Left lobe of liver (tissue), 2 donors: ENCODE results near the gene VEGFC. TPM values are rescaled to one million over a fixed set of nuclear protein-coding genes. Genes with fewer than 3 reads are reported as not detected.

Source experiments
- ATAC-seq: fragments of 200-7000 bp; cut with Tn5 transposase; one replicate; pipeline ENCODE4 v1.9.1; 2020; ENCODE audit warnings: mild to moderate bottlenecking, moderate library complexity
- DNase-seq: peaks from one replicate; pipeline ENCODE4 v3.0.0-alpha.2; 2020; ENCODE audit warnings: low spot score
- total RNA-seq: library from RNA; stranded (reverse); gene quantifications from one replicate; pipeline ENCODE4 v1.2.1, GENCODE V29; 2021
- donor health status: DM: no; HTN: no; CAD: no; lungs with moderate emphysema.
- donor health status: DM: no; HTN: yes; CAD: no.

The VEGFC gene
- total RNA-seq, 1 donor from 2014 or later: 1.5 TPM

DNA sequence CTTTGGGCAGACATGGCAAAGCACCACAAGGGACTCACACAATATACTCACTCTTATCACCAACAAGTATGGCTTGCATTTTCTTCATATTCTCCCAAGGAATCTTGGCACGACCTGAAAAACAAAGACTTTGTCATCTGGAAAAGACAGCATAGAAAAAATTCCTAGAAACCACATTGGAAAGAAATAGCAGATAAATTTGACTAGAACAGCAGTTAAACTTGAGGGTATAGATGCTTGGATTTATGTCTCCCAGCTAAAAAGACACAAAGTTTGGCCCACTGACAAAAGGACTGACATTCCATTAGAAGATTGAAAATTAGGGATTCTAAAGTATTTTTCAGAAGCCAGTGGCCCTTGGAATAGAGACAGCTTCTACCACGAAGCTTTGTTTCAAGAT lies 6.9 kb upstream of the VEGFC start:
- ATAC-seq (no peak), DNase-seq (no peak)

DNA sequence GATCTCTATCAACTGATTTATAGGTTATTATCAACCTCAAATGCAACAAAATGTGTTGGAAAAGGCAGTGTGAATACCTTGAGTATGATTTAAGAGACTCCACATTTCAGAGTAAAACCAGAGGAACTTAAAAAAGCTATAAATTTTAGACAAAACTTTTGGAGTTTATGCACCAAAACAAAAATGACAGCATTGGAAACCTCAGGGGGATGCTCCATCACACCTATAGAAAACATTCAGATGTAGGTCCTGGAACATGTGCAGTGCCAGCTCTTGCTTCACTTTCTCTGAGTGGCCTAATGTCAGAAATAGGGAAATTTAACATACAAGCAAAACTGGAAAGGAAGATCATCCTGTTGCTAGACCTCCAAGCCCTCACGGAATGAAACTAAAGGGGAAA lies 5.8 kb upstream of the VEGFC start:
- ATAC-seq (no peak), DNase-seq (no peak)

DNA sequence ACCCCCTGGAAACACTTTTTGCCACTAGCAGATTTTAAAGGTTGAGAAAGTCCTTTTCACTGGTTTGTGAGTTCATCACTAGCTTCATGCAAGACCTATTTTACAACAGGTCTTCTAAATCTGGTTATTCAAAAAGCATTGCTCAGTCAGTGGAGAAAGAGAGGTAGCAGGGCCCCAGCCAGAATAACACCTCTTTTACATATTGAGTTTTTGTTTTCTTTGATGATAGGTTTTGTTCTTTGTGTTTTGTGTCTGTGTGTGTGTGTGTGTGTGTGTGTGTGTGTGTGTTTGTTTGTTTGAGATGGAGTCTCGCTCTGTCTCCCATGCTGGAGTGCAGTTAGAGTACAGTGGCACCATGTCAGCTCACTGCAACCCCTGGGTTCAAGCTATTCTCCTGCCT lies 2.7 kb upstream of the VEGFC start:
- DNase-seq: no peak
- ATAC-seq: no peak

DNA sequence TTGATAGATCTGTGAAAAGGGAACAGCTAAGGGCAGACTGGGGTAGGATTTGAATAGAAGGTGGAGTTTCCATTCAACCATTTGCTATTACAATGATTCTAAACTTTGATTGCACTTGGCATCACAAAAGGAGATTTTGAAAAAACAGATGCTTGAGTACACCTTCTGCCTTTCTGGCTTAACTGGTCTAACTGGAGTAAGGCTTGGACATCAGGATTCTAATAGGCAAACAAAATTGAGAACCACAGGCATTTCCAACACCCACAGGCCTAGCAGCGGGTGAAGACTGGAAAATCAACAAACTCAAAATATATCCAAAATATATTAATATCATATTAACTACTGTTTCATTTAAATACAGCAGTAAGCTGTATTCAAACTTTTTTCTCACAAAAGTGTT lies 1.9 kb upstream of the VEGFC start:
- no peak for ATAC-seq
- DNase-seq: no peak

DNA sequence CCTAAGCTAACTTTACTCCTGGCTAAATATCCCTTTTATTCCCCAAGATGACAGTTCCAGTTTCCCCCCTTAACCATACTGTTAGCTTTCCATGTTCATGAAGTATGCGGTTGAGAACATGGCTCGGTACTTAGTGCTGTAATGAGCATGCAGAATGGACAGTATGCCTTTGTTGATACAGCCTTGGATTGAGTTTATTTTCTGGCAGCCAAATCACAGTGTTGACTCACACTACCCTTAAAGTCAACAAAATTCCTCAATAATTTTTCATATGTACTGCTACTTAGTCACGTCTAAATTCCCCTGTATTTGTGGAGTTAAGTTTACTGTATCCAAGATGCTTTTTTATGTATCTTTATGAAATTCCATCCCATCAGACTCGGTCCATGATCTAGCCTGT lies 1.4 kb upstream of the VEGFC start:
- DNase-seq (no peak), ATAC-seq (no peak)

DNA sequence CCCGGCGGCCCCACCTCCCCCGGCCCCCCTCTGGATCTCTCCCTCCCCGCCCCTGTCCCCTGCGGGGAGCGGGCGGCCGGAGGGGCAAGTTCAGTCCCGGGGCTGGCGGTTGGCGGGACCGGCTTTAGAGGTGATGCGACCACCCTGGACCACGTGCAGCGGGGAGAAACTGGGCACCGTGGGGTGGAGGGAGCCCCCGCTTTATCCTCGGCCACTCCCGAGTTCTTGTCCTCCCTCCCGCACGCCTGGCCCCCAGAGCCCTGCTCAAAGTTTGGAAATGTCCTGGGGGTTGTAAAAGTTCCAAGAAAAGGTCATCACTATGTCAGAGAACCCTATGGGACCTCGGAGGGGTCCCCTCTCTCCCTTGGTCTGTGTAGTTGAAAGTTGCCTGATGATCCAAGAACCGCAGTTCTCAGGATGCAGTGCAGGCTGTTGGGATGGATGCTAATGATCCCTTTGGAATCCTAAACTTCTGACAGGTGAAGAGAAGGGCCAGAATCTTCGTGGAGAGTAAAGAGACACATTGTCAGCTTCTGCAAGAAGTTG lies 411 bp upstream of the VEGFC start:
- ATAC-seq (no peak), DNase-seq (no peak)

DNA sequence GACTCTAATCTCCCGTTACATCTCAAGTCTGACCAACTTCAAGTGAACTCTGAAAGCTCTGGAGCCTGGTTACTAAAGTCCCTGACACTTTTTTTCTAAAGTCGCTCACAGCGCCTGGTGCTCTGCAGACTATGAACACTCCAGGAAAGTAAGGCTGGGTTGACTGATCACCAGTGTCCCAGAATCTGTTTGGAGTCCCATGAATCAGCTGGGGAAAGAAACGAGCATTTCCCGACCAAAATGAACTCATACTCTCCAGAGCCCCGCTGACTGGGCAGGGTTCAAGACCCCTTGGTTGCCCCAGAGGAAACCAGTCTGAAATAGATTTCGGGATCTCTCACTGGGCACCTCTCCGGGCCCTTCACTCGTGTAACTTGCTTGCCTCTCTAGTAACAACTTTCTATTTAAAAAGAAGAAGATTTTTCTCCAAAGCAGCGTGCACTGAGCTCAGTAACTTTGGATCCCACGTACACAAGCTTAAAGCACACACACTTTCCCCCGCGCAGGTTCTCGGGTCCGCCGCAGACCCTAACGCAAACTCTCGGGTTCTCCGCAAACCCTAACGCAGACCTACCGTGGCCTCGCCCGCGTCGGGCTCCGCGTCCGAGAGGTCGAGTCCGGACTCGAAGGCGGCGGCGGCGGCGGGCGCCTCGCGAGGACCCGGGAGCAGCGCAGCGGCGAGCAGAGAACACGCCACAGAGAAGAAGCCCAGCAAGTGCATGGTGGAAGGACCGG lies 964 bp downstream of the VEGFC start:
- no peak for DNase-seq

DNA sequence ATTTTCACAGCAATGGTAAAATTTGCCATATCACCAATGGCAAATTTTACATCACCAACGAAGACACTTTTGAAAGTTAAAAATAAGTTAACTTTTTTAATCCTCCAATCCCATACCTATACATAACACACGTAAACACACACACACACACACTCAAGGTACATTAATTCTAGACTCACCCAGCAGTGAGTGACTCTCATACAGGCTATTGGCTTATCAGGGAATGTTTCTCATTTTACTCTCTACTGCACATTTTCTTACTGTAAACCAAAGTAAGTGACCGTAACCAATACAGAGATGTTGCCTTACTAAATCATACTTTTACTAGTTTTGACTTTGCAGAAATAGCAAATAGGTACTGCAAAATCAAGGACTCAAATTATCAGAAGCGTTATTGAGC lies 2.3 kb downstream of the VEGFC start:
- ATAC-seq (no peak), DNase-seq (no peak)

More for the DNA sequence above, 964 bp downstream of the VEGFC start:
- ATAC-seq: peak; percentile 38

DNA sequence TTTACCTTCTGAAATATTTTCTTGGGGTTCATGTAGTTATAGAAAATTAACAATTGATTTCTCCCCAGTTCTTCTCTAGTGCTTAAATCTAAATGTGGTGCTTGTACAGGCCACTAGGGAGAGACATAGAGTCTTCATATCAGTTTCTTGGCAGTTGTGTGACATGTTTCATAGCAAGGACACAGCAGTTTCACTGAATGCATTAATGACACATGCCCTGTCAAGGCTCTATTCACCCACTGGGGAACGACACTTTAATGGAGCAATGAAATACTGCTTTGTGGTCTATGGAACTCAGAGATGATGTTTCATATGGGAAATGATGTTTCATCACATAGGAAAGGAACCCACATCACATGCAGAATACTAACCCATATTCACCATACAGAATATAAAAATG lies 2.8 kb downstream of the VEGFC start:
- no peak for DNase-seq
- ATAC-seq: peak; percentile 78

DNA sequence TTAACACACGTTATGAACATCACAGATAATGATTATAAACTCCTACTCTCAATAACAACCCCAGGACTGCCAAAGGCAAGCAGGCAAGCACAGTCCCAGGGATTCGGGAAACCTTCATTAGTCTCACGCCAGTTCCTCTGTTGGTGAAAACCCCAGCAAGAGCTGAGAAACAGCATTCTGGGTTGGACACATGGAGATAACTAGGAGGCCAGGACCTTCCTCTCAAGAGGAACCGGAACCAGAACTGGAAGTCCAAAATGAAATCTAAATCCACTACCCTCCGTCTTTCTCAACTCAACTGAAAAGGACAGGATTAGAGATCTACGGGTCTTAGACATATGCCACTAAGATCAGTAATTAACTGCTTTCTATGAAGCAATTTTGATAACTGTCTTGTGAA lies 3.8 kb downstream of the VEGFC start:
- no peak for ATAC-seq
- no peak for DNase-seq

DNA sequence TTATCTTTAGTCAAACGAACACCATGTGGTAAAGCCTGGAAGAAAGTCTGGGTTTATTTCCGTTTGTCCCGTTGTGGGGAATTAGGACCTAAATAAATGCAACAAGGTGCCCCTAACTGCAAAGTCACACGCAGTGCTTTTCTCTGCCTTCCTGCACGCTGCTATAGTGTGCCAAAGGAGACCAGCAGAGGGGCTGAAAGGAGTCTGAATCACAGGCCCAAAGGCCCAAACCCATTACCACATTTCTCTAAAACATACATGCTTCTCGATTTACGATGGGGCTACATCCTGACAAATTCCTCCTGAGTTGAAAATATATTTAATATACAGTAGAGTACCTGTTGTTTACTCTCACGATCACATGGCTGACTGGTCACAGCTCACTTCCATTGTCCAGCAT lies 4.5 kb downstream of the VEGFC start:
- ATAC-seq: no peak
- DNase-seq: no peak

DNA sequence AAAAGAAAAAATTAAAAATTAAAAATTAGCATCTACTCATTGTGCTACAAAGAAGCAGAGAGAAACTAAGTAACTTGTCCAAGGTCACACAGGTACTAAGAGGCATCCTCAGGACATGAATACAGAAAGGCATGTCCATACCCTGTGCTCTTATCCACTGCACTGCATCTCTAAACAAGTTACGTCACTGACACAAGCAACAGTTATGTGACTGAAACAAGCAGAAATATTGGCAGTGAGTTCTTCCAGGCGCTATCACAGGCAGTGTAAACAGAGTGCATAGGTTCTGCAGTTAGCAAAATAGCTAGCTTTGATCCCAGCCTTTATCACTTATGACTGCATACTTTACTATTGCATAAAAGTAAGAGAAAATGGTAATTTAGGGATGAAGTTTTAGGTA lies 7.9 kb downstream of the VEGFC start:
- ATAC-seq (no peak), DNase-seq (no peak)

DNA sequence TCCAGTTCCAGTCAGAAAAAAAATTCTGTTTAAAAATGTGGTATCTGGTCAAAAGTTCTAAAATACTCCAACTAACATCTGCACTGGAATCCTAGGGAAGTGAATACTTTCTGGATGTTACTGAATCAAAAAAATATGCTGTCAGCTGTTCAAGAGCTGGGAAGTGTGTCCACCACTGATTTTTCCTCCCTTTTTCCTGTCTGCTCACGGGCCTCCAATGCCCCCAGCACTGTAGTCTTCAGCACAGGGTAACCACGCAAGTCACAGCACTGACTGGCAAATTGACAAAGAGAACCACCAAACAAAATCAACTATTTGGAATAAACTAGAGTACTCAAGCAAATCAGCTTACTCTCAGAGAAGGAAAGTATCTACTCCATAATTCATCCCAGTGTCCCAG lies 9.9 kb downstream of the VEGFC start:
- no peak for ATAC-seq
- DNase-seq: no peak

DNA sequence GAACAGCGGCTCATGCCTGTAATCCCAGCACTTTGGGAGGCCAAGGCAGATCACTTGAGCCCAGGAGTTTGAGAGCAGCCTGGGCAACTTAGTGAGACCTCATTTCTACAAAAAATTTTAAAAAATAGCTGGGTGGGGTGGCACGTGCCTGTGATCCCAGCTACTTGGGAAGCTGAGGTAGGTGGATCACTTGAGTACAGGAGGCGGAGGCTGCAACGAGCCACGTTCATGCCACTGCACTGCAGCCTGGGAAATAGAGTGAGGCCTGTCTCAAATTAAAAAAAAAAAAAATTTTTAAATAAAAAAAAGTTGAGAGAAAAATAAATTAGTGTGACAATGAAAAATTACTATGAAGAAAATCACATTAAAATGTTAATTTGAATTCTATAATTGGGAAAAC lies 10.5 kb downstream of the VEGFC start:
- no peak for ATAC-seq
- no peak for DNase-seq

DNA sequence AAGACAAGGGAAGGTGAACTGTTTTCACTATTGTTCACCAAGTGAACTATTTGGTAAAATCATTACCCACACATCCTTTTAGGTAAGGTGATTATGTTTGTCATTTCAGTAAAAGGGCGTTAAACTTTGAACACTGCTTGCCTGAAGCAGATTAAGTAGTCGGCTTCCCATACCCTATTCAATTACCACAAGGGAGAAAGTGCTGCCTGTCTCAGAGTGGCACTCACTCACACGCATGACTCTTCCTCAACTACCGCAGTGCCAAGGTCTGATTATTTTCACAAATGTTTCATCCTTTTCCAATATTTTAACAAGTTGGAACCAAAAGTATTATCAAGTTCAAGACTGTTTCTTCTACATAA lies 11.0 kb downstream of the VEGFC start:
- ATAC-seq: no peak

DNA sequence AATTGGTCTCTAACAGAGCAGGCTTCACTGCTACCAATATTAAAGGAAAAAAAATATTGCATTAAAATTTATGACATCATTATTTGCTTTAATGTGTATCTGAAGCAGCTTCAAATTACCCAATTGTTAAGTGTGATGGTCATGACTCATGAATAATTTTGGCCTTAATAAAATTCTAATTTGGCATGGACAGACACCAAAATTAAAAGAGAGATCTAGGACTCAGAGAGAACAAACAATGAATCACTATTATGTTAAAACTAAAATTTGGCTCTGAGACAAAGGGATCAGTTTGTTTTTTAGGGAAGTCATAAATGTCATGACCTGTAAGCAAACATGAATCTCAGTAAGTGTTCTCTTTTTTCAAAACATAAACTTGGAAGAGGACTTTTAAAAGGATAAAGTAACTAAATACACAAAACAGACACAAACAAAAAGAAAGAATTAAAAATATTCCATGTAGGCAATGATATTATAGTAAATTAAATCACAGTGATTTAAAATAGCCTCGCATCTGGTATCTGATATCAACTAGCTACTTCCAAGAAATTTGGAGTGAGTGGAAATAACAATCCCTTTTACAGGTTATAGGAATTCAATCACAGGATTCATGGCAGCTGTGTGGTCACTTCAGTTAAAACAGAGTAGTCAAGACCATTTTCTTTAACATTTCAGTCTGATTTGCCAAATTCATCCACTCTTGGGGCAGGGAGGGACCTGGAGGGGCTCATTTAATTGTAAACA lies 11.6 kb downstream of the VEGFC start:
- ATAC-seq: no peak

More for the DNA sequence above, 11.0 kb downstream of the VEGFC start:
- no peak for DNase-seq

DNA sequence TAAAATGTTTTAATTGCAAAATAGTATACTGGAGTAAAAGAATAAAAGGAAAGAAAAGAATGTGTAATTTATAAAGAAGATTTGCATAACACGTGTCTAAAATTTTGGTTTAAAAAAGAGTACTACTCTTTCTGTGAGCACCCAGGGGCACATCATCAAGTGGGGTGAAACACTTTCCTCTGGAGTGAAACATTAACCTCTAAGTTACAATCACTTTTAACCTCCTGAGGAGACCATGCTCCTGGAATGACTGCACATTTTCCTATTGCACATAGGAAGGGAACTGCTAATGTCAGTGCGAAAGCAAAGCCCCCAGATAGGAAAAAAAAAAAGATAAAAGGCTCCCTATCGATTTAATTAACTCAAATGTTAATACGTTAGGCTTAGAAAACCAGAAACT lies 13.3 kb downstream of the VEGFC start:
- DNase-seq (no peak), ATAC-seq (no peak)

More for the DNA sequence above, 11.6 kb downstream of the VEGFC start:
- no peak for DNase-seq

DNA sequence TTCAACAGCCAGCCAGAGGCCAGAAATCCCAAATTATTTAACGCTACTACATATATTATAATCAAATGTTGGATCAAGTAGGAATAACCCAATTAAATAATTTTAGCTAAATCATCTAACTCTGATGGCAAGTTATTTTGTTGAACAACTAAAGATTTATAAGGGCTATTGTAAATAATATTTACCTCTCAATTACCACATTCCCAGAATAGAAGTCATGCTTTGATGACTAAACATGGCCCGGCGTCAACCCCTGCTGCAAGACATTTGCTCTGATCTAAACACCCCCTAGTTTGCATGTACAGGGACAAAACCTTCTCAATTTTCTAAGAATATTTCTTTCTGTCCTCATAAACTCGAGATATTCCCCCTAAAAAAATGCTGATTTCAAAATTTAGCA lies 14.2 kb downstream of the VEGFC start:
- no peak for ATAC-seq
- no peak for DNase-seq

DNA sequence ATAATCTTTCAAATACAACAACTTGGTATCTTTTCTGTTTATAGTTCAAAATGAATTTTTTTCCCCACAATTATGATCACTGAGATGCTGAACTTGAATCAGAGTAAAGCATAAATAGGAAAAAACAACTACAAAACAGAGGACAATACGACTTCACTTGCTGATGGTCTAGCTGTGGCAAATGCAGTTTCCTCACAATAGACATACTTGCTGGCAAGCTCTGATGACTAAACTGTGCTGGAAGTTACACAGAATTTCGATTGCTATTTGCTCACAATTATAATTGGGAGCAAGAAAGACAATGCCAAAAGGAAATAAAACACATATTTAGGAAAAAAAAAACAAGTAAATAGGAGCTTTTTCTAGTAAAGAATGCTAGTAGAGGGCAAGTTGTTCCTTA lies 14.7 kb downstream of the VEGFC start:
- ATAC-seq: no peak

DNA sequence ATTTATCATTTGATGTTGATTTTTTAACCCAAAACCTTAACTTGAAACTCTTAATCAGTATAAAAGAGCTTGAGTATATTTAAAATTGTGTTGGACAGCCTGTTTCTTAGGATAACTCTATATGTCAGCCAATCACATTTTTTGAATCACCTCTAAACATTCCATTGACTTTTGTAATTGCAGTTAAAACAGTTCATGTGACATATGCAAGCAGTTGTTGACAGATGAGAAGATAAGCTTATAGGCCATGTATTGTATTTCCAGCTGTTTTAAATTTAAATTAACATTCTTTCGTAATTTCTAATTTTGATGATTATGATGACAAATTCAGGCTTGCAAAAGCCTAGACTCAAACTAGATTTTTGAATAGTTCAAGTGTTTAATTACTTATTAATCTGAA lies 17.4 kb downstream of the VEGFC start:
- DNase-seq (no peak), ATAC-seq (no peak)

More for the DNA sequence above, 14.7 kb downstream of the VEGFC start:
- no peak for DNase-seq

DNA sequence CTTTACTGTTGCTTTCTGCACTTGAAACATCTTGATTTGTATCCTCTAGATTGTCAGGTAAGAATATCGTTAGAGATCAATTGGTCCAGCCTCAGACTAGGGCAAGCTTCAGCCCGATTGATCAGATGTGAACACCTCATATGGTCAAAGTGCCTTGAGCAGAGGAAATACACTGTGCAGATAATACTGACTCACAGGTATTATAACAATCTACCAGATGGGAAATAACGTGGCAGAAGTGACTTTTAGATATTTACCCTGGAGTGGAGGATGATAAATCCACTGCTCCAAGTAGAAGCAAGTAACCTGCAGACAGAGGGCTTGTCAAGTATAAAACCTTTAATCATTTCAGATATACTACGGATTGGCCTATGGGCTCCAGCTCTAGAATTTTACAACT lies 17.9 kb downstream of the VEGFC start:
- DNase-seq: no peak
- ATAC-seq: no peak

DNA sequence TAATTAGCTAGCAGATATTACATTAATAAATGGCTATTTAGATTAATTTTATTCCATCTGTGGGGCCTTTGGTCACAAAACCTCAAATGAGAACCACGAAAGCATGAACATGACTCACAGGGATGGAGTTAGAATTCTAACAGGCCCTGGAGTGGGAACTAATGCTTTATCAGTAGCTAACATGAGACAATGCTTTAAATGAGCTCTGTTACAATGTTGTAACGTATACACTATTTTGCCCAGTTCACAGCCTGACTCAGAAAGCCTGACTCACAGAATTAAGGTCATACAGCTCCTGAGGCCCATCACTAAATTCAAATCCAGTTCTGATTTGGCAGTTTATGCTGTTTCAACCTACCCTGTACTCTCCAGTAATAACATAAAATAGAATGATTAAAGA lies 23.2 kb downstream of the VEGFC start:
- DNase-seq (no peak), ATAC-seq (no peak)
